CD4-positive, alpha-beta T cell treated with Interleukin-15 for 1 hour (primary cell): ENCODE data around the gene EGFL8.
A peak's percentile ranks its signal among the peaks of the same experiment; 100 is the strongest.

ENCODE experiments used
- DNase-seq: peaks from one replicate; pipeline ENCODE4 v3.0.0-alpha.2; 2020

EGFL8 gene

GRCh38 chr6:32168807-32169591 lies 4.6 kb downstream of the EGFL8 start:
- no peak for DNase-seq

- DNase-seq, result no peak
Observed at GRCh38 chr6:32170294-32170693, 5.9 kb downstream of the EGFL8 start.

GRCh38 chr6:32171234-32171633 lies 6.8 kb downstream of the EGFL8 start:
- DNase-seq, result no peak

GRCh38 chr6:32173051-32173727 lies 8.8 kb downstream of the EGFL8 start:
- no peak for DNase-seq

GRCh38 chr6:32174416-32174815 lies 10.0 kb downstream of the EGFL8 start:
- DNase-seq, result no peak

GRCh38 chr6:32175322-32175710 lies 10.9 kb downstream of the EGFL8 start:
- DNase-seq, result no peak

GRCh38 chr6:32175711-32176475 lies 11.5 kb downstream of the EGFL8 start, which contains the start of gene AGPAT1:
Gene AGPAT1, minus strand, starts transcription at chr6:32176084. Its CDS starts 4,588 bp downstream, at chr6:32171496.
- peak; percentile 96 for DNase-seq

- DNase-seq, result no peak
Observed at GRCh38 chr6:32176476-32177182, 12.2 kb downstream of the EGFL8 start.

GRCh38 chr6:32177183-32177787 lies 12.9 kb downstream of the EGFL8 start:
- DNase-seq, result peak; percentile 56

GRCh38 chr6:32177788-32178546 lies 13.6 kb downstream of the EGFL8 start, which contains the start of gene RNF5:
Gene RNF5, plus strand, starts transcription at chr6:32178405. Its CDS starts 107 bp downstream, at chr6:32178512.
- peak; percentile 99 for DNase-seq

GRCh38 chr6:32178547-32179440 lies 14.4 kb downstream of the EGFL8 start:
- DNase-seq, result no peak

GRCh38 chr6:32179766-32180405 lies 15.5 kb downstream of the EGFL8 start:
- no peak for DNase-seq

- DNase-seq, result no peak
Observed at GRCh38 chr6:32181148-32181702, 16.8 kb downstream of the EGFL8 start.

GRCh38 chr6:32181915-32182529 lies 17.6 kb downstream of the EGFL8 start:
- no peak for DNase-seq

- no peak for DNase-seq
Observed at GRCh38 chr6:32182555-32182981, 18.2 kb downstream of the EGFL8 start.

GRCh38 chr6:32183030-32183429 lies 18.6 kb downstream of the EGFL8 start:
- DNase-seq, result no peak

GRCh38 chr6:32183483-32184083 lies 19.2 kb downstream of the EGFL8 start:
- DNase-seq, result no peak

- no peak for DNase-seq
Observed at GRCh38 chr6:32184084-32184640, 19.8 kb downstream of the EGFL8 start, which contains the start of gene AGER. Gene AGER, minus strand, starts transcription at chr6:32184253. Its CDS starts 31 bp downstream, at chr6:32184222.
